NCI-H774 (cell line): Measurements from ENCODE around the gene GBA2.

Experiments
- DNase-seq: peaks from one replicate; lab custom pipeline; 2025; lab: John Stamatoyannopoulos, UW

Gene GBA2

DNA sequence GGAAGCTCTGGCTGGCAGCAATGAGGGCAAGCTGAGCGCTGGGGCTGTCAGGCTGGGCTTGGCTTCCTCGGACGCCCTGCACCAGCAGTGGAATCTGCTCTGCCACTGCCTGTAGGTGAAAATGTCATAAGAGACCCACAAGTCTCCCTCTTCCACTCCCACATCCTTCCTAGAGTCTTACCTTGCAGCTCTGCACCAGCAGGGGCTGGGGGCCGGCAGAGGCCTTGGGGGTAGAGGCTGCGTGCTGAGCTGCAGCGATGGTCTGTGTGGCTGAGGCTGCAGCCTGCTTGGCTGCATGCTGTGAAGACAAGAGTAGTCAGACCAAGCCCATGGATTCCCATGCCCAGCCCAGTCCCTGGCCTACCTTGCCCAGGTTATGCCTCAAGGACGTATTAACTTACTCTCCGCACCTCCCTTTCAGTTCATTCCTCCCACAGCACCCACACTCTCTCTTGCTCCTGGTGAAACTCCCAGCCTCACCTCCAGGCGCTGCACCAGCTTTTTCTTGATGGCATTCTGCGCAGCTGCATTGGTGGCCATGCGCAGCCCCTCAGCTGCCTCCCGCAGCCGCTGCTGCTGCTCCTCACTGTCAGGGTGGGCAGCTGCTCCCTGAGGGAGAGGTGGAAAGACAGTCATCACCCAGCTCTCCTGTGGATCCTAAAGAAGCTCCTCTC is 34.3 kb downstream of the GBA2 start:
- no peak for DNase-seq

DNA sequence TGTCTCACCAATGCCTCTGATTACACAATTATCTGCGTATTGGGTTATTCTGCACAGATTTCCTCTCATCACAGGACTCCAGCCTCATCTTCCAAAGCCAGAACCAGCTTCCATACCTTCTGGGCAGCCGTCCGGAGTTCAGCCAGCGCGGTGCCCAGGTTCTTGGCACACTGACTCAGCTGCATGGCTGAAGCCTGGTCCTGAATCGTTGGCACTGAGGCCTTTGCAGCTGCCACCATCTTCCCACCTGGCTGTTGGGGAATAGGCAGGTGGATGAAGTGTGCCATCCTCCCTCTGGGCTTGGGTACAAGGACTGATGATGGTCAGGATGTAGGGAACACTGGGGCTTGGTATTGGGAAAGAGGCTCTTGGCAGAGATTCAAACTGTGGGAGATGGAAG is 34.9 kb downstream of the GBA2 start:
- DNase-seq: no peak

DNA sequence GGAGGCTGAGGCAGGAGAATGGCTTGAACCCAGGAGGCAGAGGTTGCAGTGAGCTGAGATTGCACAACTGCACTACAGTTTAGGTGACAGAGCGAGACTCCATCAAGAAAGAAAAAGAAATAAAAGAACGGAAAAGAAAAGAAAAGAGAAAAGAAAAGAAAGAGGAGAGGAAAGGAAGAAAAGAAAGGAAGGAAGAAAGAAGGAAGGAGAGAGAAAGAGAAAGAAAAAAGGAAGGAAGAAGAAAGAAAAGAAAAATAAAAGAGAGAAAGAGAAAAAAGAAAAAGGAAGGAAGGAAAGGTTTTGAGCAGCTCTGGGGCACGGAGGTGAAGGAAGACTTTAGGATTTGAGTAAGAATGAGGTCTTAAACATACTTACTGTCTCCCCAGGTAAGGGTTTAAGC is 35.5 kb downstream of the GBA2 start:
- DNase-seq: no peak

DNA sequence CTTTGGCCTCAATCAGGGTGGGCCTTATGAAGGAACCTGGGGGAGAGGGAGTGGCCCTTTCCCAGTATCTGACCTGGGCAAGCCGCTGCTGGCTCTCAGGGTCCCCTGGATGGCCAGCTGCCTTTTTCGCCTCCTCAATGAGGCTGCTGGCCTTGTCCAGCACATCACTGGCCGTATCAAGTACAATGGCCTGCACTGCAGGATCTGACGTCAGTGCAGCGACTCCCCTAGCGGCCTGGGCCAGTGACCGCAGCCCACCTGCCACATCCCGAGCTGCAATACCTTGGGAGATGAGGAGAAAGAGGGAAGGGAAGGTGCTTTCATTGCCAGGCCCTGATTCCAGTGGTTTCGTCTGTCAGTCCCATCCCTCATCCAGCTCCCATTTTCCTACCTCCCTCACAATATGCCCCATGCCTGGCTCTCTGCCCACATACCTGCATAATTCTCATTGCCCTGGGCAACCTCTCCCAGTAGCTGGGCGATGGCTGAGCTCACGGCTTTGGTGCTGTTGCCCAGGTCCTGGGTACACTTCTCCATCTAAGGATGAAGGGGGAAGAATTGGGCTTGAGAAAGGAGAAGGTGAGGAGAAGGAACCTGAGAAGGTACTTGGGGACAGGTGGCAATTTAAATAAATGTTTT is 36.1 kb downstream of the GBA2 start:
- no peak for DNase-seq

DNA sequence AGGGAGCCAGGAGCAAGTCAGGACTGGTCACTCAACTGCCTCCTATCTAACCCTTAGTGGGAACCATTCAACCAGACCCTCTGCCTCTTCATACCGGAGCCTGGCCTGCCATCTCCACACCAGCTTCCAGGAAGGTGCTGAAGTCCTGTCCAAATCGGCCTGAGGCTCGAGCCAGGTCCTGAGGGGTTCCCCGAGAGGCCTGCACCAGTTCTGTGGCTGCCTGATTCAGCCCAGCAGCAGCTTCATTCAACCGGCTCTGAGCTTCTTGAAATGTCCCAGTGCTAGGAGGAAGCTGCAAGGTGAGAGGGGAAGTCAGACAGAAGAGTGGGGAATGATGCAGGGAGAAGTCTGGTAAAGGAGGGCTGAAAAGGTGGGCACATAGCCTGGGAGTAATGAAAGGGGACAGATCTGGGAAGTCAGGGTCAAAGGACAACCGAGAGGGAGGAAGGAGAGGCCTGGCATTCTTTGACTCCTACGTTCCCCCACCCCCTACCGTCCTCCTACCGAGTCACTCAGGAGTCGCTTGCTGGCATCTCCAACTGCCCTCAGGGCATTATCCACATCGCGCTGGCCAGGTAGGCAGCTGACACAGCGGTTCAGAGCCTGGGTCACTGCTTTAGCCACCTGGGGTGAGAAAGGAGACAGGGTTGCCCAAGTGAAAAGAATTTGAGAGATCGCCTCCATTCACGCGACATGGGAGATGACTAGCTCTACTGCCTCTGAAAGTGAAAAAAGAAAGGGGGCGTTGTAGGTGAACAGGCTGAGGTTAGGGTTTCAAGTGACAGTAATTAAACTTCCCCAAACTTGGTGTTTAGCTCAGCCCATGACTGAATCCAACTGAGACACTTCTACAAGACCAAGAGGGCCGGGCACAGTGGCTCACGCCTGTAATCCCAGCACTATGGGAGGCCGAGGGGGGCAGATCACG is 37.3 kb downstream of the GBA2 start:
- no peak for DNase-seq

DNA sequence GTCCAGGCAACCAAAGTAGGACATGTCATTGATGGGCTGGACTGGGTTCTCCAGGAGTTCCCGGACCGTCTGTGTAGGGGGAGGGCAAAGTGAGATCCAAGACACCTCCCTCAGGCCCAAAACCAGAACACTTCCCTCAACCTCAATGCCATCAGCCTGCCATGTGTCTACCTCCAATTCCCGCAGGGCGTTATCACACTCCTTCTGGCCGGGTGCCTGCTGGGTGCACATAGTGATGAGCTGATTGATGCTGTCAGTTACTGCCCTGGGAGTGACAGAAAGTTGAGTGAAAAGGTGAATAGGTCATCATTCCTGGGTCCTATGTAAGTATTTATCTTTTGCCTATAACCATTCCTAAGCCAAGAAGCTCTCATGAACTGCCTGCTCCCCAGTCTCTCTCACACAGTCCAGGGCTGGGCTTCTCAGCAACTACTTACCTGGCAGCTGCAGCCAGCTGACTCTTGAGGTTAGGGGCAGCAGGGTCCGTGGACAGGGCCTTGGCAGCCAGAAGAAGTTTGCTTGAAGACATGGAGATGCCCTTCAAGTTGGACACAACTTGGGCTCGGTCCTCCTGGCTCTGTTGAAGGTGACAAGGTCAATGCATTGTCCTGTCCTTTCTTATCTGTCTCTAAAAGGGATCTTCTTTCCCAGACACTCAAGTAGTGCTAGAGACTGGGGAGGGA is 38.1 kb downstream of the GBA2 start:
- no peak for DNase-seq

DNA sequence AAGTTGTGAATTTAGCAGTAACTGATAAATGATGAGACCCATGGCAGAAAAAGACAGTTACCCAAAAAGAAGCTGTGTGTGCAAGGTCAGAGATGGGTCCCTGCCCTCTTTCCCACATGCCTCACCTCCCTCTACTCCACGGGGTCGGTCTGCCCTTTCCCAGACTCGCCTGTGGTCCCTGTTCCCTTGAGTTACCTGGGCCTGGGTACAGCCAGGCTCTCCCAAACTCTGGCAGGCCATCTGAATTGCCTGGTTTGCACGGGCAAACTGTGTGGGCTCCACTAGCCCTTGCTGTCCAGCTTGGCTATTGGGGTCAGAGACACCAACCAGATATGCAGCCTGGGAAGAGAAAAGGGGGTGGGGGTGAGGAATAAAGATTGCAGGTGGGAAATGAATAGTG is 40.9 kb downstream of the GBA2 start:
- no peak for DNase-seq

DNA sequence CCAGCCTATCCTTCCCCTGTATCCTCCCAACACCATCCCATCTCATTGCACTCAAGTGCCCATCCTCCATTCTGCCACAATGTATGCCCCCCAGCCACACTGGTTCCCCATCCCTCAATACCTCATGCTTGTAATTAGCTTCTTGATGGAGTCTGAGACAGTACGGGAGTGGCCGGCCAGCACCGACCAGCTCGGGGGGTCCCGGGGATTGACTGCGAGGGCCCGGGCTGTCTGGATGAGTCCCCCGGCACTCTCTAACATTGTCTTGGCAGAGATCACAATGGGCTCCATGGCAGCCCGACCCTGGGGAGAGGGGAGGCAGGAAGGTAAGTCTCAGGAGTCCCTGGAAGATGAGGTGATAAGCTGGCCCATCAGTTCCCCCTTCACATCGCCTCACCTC is 42.1 kb downstream of the GBA2 start:
- no peak for DNase-seq

DNA sequence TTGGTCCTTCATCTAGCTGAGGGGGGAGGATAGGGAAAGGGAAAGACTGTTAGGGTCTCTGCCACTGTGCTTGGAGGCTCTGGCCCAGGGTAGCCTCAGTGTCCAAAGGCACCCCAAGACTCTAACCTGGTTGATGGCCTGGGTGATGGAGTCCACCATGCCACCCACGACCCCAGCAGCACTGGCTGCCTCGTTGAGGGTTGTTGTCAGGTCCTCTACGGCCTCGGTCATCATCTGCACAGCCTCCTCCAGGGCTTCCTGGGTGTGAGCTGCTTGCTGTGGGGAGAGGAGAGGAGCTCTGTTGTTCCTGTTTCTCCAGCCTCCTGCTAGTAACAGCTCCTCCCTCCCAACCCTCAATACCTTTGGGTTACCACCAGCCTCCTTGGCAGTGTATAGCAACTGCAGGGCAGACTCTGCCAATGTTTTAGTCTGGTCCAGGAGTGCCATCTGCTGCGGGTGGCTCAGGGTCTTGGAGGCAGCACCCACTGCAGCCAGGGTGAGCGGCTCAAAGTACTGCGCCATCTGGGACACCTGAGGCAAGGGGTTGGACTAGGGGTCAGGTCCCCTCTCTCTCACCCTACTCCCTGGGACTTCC is 43.1 kb downstream of the GBA2 start:
- no peak for DNase-seq

DNA sequence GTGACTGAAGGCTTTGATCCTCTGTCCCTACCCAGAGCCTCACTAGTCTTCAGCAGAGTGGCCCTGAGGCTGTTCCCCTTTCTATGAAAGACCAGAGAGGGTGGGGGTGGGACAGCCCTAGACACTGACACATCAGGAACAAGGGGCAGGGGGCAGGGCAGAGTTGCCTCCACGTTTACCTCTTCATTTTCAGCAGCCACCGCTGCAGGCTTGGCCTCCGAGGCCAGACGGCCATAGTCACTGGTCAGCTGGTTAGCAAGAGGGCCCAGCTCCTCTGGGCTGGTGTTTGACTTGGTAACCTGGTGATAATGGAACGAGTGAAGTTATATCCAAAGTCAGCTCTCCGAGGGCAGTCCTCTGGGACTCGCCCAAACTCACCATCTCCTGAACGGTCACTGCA is 43.7 kb downstream of the GBA2 start:
- no peak for DNase-seq

DNA sequence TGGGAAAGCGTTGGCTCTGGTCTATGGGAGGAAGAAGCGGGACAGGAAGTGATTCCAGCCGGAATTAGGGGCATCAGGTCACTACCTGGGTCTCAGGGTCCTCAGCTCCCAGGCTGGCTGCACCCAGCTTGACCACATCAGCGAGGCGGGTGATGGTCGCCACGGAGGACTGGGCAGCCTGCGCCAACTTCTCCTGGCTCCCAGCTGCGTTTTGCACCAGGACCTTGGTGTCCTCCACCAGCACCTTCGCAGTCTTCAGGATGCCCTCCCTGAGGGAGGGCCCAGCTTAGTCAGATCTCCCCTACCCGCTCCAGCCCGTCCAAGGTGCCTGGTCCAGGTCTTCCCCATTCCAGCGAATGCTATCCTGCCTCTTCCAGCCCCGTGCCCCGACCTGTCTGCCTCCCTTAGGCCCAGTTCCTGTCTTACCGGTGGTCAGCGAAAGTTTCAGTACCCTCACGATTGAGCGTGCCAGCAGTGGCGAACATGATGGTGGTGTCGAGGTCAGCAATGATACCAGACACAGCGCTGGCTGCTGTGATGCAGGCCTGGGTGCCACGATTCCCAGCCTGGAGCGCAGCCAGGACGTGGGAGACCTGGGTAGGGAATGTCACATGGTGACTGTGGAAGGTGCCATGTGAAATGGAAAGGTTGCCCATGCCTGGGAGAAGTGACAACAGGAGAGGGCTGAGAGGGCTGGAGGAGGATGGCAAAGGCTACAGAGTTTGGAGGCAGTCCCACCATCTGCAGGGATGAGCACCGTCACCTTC is 44.9 kb downstream of the GBA2 start:
- no peak for DNase-seq

DNA sequence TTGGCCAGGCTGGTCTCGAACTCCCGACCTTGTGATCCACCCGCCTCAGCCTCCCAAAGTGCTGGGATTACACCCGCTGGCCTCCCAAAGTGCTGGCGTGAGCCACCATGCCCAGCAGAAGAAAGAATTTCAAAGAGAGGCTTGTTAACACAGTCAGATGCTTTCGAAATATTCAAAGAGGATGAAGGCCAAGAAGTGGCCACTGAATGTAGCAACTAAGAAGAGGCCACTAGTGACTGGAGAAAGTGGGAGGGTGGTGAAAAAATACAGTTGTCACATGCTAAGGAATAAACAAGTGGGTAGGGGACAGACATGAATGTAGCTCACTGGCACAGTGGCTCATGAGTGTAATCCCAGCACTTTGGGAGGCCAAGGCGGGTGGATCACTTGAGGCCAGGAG is 46.3 kb downstream of the GBA2 start:
- DNase-seq: no peak

DNA sequence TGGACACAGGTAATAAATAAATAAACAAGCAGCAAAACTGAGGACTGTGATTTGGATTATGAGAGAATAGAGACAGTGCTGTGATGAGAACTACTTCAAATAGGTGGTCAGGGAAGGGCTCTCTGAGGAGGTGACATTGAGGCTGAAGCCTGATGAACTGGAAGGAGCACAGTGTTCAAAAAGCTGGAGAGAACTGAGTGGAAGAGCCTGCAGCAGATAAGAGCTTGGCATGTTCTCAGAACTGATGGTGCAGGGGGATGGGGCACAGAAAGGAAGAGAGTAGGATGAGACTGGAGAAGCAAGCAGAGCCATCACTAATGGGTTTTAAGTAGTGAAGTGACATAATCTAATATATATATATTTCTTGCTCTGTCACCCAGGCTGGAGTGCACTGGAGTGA is 48.1 kb downstream of the GBA2 start:
- no peak for DNase-seq

DNA sequence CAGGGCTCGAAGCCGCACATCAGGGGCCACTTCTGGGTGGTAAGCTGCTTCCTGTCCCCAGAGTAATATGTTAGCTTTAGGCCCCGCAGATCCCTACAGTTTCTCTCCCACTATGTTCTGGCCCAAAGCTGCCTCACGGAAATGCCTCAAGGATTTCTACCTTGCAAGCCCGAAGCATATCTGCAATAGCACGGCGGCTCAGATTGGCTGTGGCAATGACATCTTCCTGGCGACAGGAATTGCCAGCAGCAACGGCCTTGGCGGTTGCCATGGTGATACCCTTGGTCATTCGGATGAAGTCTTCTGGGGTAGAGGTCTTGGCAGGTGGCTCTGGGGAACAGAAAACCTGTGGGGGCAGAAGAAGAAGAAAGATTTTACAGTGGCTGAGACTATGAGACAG is 49.0 kb downstream of the GBA2 start:
- DNase-seq: no peak

DNA sequence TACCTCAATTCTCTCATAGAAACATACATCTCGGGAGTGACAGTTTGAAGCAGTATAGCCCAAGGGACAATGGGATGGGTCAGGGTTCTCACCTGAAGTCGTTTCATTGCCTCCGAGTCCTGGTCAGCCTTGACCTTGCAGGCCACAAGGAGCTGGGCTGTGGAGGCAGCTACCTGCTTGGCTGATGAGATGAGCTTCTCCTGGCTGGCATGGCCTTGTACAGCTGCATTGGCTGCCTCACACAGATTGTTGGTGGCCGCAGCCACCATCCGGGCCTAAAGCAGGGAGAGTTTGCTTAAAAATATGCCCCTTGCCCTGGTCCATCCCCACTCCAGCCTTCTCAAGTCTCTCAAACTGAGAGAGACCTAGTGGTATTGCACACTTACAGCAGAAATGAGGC is 50.8 kb downstream of the GBA2 start:
- no peak for DNase-seq

DNA sequence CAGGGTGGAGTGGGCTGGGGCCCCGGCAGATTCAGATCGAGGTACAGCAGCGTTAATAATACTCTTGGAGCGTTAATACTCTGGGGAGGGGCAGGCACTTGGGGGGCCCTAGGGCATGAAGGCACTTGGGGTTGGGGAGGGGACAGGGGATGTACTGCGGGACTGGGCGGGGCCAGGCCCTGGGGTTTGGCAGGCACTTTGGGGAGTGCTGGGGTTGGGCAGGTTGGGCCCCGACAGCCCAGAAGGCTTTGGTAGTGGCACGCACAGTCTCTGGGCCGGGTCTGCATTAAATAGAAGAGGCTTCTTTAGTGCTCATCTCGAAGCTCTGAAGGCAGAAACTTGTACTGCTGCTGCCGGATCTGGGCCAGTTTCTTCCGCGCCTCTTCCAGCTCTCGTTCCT is 51.5 kb downstream of the GBA2 start:
- DNase-seq: no peak

DNA sequence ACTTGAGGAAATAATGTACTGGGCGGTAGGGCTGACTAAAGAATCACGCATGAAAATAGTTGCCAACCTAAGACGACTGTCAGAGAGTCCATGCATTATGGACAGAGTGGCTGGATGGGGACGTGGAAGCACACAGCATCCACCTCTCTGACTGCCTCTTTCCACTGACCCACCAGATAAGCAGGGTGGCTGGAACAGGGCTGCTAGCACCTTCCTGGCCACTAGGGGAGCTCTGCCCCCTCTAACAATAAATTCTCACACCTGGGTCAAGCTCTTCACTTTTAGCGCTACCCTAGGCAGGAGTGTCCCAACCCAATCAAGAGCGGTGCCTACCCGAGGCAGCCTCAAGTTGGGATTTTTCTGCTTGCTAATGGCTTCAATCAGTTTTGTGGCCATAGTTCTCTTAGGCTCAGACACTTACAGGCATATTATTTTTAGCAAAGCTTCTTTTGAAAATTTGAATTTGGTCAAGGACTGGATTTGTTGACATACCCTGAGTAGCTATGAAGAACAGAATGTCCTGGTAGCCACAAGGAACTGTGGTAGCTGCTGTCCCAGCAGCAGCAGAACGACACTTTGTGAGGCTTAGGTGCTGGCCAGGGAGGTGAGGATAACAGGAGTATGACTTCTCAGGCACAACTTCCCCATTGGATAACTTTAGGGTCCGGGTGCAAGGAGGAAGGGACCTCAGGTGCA is 52.4 kb downstream of the GBA2 start:
- peak; percentile 3 for DNase-seq

DNA sequence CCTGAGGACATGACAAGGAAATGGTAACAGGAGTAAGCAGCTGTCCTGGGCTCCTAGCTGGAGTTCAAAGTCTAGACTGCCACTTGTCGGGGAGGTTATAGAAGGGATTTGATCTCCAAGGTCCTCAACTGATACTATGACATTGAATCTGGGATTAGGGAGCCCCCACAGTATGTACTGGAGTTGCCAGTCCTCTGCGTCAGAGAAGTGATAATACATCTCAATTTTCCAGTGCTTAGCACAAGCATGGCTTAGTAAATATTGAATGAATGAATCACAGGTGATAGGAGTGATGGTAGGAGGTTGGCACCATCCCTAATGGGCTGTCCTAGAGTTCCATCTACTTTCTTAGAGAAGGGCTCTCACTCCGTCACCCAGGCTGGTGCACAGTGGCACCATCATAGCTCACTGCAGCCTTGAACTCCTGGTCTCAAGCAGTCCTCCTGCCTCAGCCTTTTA is 53.1 kb downstream of the GBA2 start:
- no peak for DNase-seq

DNA sequence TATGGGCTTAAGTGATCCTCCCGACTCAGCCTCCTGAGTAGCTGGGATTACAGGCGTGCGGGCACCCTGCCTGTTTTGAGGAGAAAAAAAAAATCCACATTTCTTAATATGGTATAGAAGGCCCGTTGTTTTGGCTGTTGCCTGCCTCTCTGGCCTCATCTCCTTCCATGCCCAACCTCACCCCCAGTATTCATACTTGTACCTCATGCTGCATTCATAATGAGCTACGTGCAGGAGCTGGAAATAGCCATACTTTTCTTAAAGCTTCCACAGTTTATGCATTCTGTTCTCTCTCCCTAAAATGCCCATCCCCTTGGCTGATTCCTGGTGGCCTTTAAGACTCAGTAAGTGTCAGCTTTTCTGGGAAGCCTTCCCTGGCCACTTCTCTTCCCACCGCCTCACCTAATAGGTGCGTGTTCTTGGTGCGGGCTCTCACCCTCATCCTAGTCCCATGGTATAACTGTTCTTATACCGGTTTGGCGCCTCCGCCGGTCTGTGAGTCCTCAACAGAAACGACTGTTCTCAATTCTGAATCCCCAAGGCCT is 57.2 kb downstream of the GBA2 start:
- no peak for DNase-seq

DNA sequence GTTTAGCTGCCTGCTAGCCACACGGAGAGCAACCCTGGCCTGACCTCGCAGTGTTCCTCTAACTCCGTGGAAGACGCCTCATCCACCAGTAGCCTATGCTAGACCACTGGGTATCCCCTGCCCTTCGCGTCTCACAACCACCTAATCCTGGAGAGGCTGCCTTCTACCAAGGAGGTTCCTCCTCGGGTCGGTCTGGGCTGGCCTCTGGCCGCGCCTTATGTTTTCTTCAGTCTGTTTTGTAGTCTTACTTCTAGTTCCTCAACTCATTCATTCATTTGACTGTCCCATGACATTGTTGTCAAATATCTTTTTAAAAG is 57.7 kb downstream of the GBA2 start:
- no peak for DNase-seq
